OCI-LY3 (cell line): ENCODE data around the gene ETV6.

Experiments
- H2AFZ ChIP-seq: fragments of 200-600, 300-600 bp; shearing (Covaris generic); 2 replicates; pipeline ENCODE4 v1.6.0; 2014; ENCODE audit warnings: antibody characterized with exemption, low read depth, low read length
- H3K27ac ChIP-seq: fragments of 200-600, 300-600 bp; sonication (generic); 2 replicates; pipeline ENCODE4 v1.5.1; 2014; ENCODE audit warnings: mild to moderate bottlenecking, low read length, moderate library complexity, mixed read lengths
- H3K27me3 ChIP-seq: fragments of 200-600, 300-600 bp; sonication (generic); 2 replicates; pipeline ENCODE4 v1.6.1; 2014; ENCODE audit warnings: low read depth, low read length, mixed read lengths
- H3K36me3 ChIP-seq: fragments of 200-600, 300-600 bp; sonication (generic); replicated peaks from 2 replicates; pipeline ENCODE3; 2014; ENCODE audit warnings: low read depth, low read length, mixed read lengths
- H3K4me1 ChIP-seq: fragments of 300-600, 200-600 bp; sonication (generic); 2 replicates; pipeline ENCODE4 v1.6.1; 2014; ENCODE audit warnings: low read length, mixed read lengths
- H3K4me2 ChIP-seq: fragments of 200-600, 300-600 bp; sonication (generic); 2 replicates; pipeline ENCODE4 v1.6.1; 2014; ENCODE audit warnings: low read length, mixed read lengths
- H3K4me3 ChIP-seq: fragments of 300-600, 200-600 bp; sonication (generic); 2 replicates; pipeline ENCODE4 v1.5.1; 2014; ENCODE audit warnings: antibody characterized with exemption, mild to moderate bottlenecking, low read length, moderate library complexity
- H3K79me2 ChIP-seq: fragments of 300-600, 200-600 bp; shearing (Covaris generic); 2 replicates; pipeline ENCODE4 v1.6.1; 2014; ENCODE audit warnings: mild to moderate bottlenecking, low read length, mixed read lengths
- H3K9ac ChIP-seq: fragments of 300-600, 200-600 bp; shearing (Covaris generic); 2 replicates; pipeline ENCODE4 v1.6.0; 2014; ENCODE audit warnings: mild to moderate bottlenecking, low read length, moderate library complexity
- H3K9me3 ChIP-seq: fragments of 200-600, 300-600 bp; shearing (Covaris generic); 2 replicates; pipeline ENCODE4 v1.6.1; 2014; ENCODE audit warnings: low read length, mixed read lengths; ENCODE audit not compliant: insufficient read depth
- H4K20me1 ChIP-seq: fragments of 200-600, 300-600 bp; sonication (generic); 2 replicates; pipeline ENCODE4 v1.6.1; 2016; ENCODE audit warnings: low read length, mixed read lengths; ENCODE audit not compliant: insufficient read depth
- EZH2phosphoT487 ChIP-seq: fragments of 200-600 bp; shearing (Covaris generic); IDR thresholded peaks from 2 replicates; pipeline ENCODE4 v1.6.1; 2018; ENCODE audit warnings: antibody characterized with exemption, mixed run types, low read depth
- TF ChIP-seq, protein P1 (sequence below): fragments of 200-600, 300-600 bp; sonication (generic); IDR thresholded peaks from 2 replicates; pipeline ENCODE4 v1.5.1; 2014; ENCODE audit warnings: antibody characterized with exemption, low read length, low read depth

Gene ETV6

DNA sequence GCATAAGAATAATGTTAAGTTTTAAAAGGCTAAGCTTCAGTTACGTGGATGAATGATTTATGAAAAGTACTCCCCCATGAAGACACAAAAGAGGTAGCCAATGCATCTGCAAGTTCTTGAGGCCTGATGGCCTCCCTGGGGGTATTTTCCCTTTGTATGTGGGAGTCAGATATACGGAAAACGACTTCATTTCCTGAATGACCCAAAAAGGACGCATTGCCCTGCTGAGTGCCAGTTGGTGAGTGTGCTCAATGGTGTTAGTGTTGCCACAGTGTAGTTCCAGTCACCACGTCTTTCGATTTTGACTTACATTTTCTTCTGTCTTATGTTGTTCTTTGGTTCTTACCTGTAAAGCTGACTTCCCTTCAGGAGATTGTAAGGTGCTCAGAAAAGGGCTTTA, 8.0 kb downstream of the ETV6 start:
- Histone ChIP-seq H3K4me2 (no peak overlapping the region), H4K20me1 (peaks cover 91% of the 10 kb centered on the region), H2AFZ (no peak overlapping the region)

DNA sequence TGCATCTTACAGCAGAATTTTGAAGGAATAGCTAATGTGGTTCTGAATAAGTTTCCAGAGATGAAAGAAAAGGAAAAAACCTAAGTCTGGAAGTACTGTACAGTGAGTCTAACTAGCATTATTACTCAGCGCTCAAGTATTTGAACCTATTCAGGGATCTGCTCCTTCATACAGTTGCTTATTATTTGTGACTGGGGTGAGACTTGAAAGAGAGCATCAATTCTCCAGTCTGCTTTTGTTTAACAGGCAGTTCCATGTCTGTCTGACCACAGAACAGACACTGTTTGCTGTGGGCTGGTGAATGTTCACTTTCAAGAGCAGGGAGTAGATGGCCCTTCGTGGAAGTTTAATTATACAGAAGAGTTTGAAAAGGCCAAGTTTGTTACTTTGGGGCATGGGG, 9.3 kb downstream of the ETV6 start:
- Histone ChIP-seq H3K4me1 (peaks cover 21% of the 10 kb centered on the region), H3K9me3 (no peaks in the 10 kb centered on the region), H2AFZ (no peak overlapping the region), H3K36me3 (peaks cover 14% of the 10 kb centered on the region), H3K9ac (no peak overlapping the region), H3K27me3 (no peaks in the 10 kb centered on the region), H3K27ac (no peak overlapping the region), H3K79me2 (peaks cover 100% of the 10 kb centered on the region), H4K20me1 (peaks cover 98% of the 10 kb centered on the region), H3K4me3 (no peak overlapping the region), H3K4me2 (no peak overlapping the region)
- TF ChIP-seq, protein P1, sequence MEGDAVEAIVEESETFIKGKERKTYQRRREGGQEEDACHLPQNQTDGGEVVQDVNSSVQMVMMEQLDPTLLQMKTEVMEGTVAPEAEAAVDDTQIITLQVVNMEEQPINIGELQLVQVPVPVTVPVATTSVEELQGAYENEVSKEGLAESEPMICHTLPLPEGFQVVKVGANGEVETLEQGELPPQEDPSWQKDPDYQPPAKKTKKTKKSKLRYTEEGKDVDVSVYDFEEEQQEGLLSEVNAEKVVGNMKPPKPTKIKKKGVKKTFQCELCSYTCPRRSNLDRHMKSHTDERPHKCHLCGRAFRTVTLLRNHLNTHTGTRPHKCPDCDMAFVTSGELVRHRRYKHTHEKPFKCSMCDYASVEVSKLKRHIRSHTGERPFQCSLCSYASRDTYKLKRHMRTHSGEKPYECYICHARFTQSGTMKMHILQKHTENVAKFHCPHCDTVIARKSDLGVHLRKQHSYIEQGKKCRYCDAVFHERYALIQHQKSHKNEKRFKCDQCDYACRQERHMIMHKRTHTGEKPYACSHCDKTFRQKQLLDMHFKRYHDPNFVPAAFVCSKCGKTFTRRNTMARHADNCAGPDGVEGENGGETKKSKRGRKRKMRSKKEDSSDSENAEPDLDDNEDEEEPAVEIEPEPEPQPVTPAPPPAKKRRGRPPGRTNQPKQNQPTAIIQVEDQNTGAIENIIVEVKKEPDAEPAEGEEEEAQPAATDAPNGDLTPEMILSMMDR, result no peak
- TF ChIP-seq EZH2phosphoT487, result no peak

More for the DNA sequence above, 8.0 kb downstream of the ETV6 start:
- Histone ChIP-seq H3K27ac (no peak overlapping the region), H3K36me3 (peaks cover 14% of the 10 kb centered on the region), H3K4me1 (peaks cover 34% of the 10 kb centered on the region), H3K9ac (no peak overlapping the region), H3K79me2 (peaks cover 100% of the 10 kb centered on the region), H3K9me3 (no peaks in the 10 kb centered on the region), H3K4me3 (no peak overlapping the region), H3K27me3 (no peaks in the 10 kb centered on the region)
- no peak for TF ChIP-seq EZH2phosphoT487

DNA sequence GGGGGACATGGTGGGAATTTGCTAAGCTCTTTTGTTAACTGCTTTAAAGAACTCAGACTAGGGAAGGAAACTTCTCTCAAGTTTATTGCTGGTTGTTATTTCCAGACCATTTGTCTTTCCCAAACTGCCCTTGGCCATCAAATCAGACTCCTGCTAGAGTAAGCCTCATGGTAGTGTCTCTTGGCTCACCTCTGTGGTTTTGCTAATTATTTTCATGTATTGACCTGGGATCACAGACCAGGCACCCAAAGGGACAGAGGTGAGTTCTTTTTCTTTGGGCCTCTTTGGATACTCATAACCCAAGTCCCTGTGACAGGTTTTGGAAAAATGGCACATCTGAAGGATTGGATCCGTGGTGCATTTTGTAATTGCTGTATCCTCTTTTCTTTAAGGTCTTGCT, 11.2 kb downstream of the ETV6 start:
- peaks cover 99% of the 10 kb centered on the region for H4K20me1 ChIP-seq

GRCh38 chr12:11661491-11662089, 12.1 kb downstream of the ETV6 start:
- Histone ChIP-seq H2AFZ (no peak overlapping the region), H4K20me1 (peaks cover 99% of the 10 kb centered on the region), H3K79me2 (peaks cover 100% of the 10 kb centered on the region), H3K27me3 (no peaks in the 10 kb centered on the region), H3K4me3 (no peak overlapping the region), H3K4me1 (no peaks in the 10 kb centered on the region), H3K27ac (no peak overlapping the region), H3K9me3 (no peaks in the 10 kb centered on the region), H3K4me2 (no peak overlapping the region), H3K9ac (no peak overlapping the region), H3K36me3 (peaks cover 19% of the 10 kb centered on the region)
- TF ChIP-seq, protein P1, result no peak
- TF ChIP-seq EZH2phosphoT487, result no peak

More for the DNA sequence above, 11.2 kb downstream of the ETV6 start:
- no peak overlapping the region for H2AFZ ChIP-seq
- no peak overlapping the region for H3K4me3 ChIP-seq
- H3K9me3 ChIP-seq, result no peaks in the 10 kb centered on the region
- H3K4me2 ChIP-seq, result no peak overlapping the region
- H3K9ac ChIP-seq, result no peak overlapping the region
- H3K36me3 ChIP-seq, result peaks cover 19% of the 10 kb centered on the region
- H3K27ac ChIP-seq, result no peak overlapping the region
- TF ChIP-seq, protein P1, result no peak
- no peak for TF ChIP-seq EZH2phosphoT487
- peaks cover 100% of the 10 kb centered on the region for H3K79me2 ChIP-seq
- no peaks in the 10 kb centered on the region for H3K27me3 ChIP-seq
- peaks cover 2% of the 10 kb centered on the region for H3K4me1 ChIP-seq
